Common myeloid progenitor, CD34-positive (primary cell): ENCODE results near the gene PSD2.

ENCODE experiments used
- CTCF ChIA-PET: fragments of 350-600 bp; sonication (Branson Sonifier 250); formaldehyde crosslinking; loops from one replicate; lab custom pipeline; 2021; ENCODE audit warnings: antibody characterized with exemption; lab: Charles Lee
- POLR2A ChIA-PET: fragments of 350-600 bp; sonication (Branson Sonifier 250); formaldehyde crosslinking; loops from one replicate; lab custom pipeline; 2021; ENCODE audit warnings: antibody characterized with exemption; lab: Charles Lee
- DNase-seq, 3 donors: peaks; one replicate each; pipeline versions ENCODE4 v3.0.0 to v3.0.0-alpha.2; 2013
- H3K27ac ChIP-seq, 2 experiments: 1 replicate in 1 of 2; 2 replicates in 1 of 2; pipeline ENCODE4 v1.7.0; 2013; ENCODE audit warnings: inconsistent platforms in 2 of 2, low read length in 2 of 2, mild to moderate bottlenecking in 2 of 2, low read depth in 1 of 2, moderate library complexity in 1 of 2; ENCODE audit not compliant: severe bottlenecking in 2 of 2, insufficient read depth in 1 of 2, poor library complexity in 1 of 2
- H3K27me3 ChIP-seq, 5 experiments: replicated peaks in 2 of 5; 1 replicate in 3 of 5; 2 replicates in 2 of 5; pipeline versions ENCODE4 v1.6.1 to v1.7.0; 2013; ENCODE audit warnings: low read length in 4 of 5, mild to moderate bottlenecking in 2 of 5, moderate library complexity in 2 of 5, inconsistent platforms in 1 of 5; ENCODE audit not compliant: insufficient read depth in 5 of 5, control insufficient read depth in 4 of 5
- H3K36me3 ChIP-seq, 4 experiments: 1 replicate in 2 of 4; 2 replicates in 2 of 4; pipeline versions ENCODE4 v1.6.1 to v1.7.0; 2013; ENCODE audit warnings: low read length in 3 of 4, control low read depth in 1 of 4, mild to moderate bottlenecking in 1 of 4; ENCODE audit not compliant: control insufficient read depth in 4 of 4, insufficient read depth in 4 of 4
- H3K4me1 ChIP-seq, 4 experiments: 1 replicate in 3 of 4; 2 replicates in 1 of 4; pipeline versions ENCODE4 v1.6.1 to v1.7.1; 2013; ENCODE audit warnings: low read length in 3 of 4, mild to moderate bottlenecking in 3 of 4, control low read depth in 1 of 4, inconsistent platforms in 1 of 4, moderate library complexity in 1 of 4; ENCODE audit not compliant: control insufficient read depth in 4 of 4, insufficient read depth in 4 of 4; ENCODE audit errors: control extremely low read depth in 1 of 4
- H3K4me3 ChIP-seq, 7 experiments: 1 replicate in 4 of 7; 2 replicates in 3 of 7; pipeline versions ENCODE4 v1.5.1 to v1.7.0; 2013; ENCODE audit warnings: mild to moderate bottlenecking in 7 of 7, low read length in 6 of 7, moderate library complexity in 6 of 7, inconsistent platforms in 2 of 7, low read depth in 2 of 7, control low read depth in 1 of 7; ENCODE audit not compliant: insufficient read depth in 4 of 7, control insufficient read depth in 1 of 7; ENCODE audit errors: extremely low read depth in 1 of 7
- H3K9me3 ChIP-seq, 5 experiments: 1 replicate in 4 of 5; 2 replicates in 1 of 5; pipeline versions ENCODE4 v1.6.1 to v1.7.1; 2013; ENCODE audit warnings: low read length in 4 of 5, mild to moderate bottlenecking in 2 of 5, inconsistent platforms in 1 of 5, low read depth in 1 of 5, moderate library complexity in 1 of 5; ENCODE audit not compliant: control insufficient read depth in 4 of 5, insufficient read depth in 2 of 5; ENCODE audit errors: control extremely low read depth in 1 of 5
- WGBS: methylation state at CpG from one replicate; pipeline ENCODE4 v1.1.5; 2013; ENCODE audit not compliant: insufficient coverage; 5-methylcytosine and 5-hydroxymethylcytosine counted together

Gene PSD2

GRCh38 chr5:139812323-139812722 is 16.7 kb downstream of the PSD2 start:
- Histone ChIP-seq H3K36me3 (no peaks in the 10 kb centered on the region), H3K27me3 (peaks cover 0 to 7% (median 0%) of the 10 kb centered on the region in 5 experiments), H3K4me1 (no peaks in the 10 kb centered on the region), H3K4me3 (no peak overlapping the region), H3K9me3 (no peaks in the 10 kb centered on the region), H3K27ac (no peak overlapping the region)
- no peak for DNase-seq
- ChIA-PET POLR2A (no interaction called here), CTCF (interaction anchor here (1.3 kb wide), 1 partner anchor 10 kb away, joined by 4 read pairs; no protein-coding TSS in a partner anchor)
- WGBS = 100% methylated on average over 2 of the region's 5 CpGs

GRCh38 chr5:139812836-139813805 is 17.5 kb downstream of the PSD2 start:
- Histone ChIP-seq H3K4me3 (no peak overlapping the region), H3K27ac (no peak overlapping the region), H3K36me3 (no peaks in the 10 kb centered on the region), H3K9me3 (peaks cover 0 to 4% (median 0%) of the 10 kb centered on the region in 5 experiments), H3K27me3 (peaks cover 0 to 7% (median 0%) of the 10 kb centered on the region in 5 experiments), H3K4me1 (no peaks in the 10 kb centered on the region)
- ChIA-PET CTCF (interaction anchor here (0.5 to 1.1 kb wide), 2 partner anchors 14 to 547 kb away, joined by 3 read pairs; partner anchors contain the start of gene SLC4A9), POLR2A (no interaction called here)
- DNase-seq = no peak
- 98% methylated on average over 21 of the region's 25 CpGs for whole genome bisulfite sequencing

DNA sequence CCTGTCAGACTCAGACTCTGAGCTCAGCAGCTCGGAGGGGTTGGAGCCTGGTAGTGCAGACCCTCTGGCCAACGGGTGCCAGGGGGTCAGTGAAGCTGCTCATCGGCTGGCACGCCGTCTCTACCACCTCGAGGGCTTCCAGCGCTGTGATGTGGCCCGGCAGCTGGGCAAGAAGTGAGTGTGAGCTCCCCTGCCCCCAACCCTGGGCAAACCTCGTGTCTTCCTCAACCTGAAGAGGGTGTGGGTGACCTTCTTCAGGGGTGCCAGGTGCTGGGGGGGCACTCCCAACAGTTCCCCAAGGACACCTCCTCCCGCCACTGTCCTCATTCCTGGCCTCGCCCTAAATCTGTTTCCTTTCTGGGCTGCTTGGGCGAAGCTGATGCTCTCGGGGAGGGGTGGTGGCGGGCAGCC is 18.6 kb downstream of the PSD2 start:
- Histone ChIP-seq H3K36me3 (no peaks in the 10 kb centered on the region), H3K27me3 (peaks cover 0 to 9% (median 0%) of the 10 kb centered on the region in 5 experiments), H3K4me1 (no peaks in the 10 kb centered on the region), H3K4me3 (no peak overlapping the region), H3K27ac (no peak overlapping the region), H3K9me3 (peaks cover 0 to 8% (median 4%) of the 10 kb centered on the region in 5 experiments)
- DNase-seq = no peak
- ChIA-PET POLR2A (no interaction called here), CTCF (interaction anchor here (0.6 kb wide), 1 partner anchor 11 kb away, joined by 3 read pairs; no protein-coding TSS in a partner anchor)
- WGBS = 97% methylated on average over 11 of the region's 14 CpGs

DNA sequence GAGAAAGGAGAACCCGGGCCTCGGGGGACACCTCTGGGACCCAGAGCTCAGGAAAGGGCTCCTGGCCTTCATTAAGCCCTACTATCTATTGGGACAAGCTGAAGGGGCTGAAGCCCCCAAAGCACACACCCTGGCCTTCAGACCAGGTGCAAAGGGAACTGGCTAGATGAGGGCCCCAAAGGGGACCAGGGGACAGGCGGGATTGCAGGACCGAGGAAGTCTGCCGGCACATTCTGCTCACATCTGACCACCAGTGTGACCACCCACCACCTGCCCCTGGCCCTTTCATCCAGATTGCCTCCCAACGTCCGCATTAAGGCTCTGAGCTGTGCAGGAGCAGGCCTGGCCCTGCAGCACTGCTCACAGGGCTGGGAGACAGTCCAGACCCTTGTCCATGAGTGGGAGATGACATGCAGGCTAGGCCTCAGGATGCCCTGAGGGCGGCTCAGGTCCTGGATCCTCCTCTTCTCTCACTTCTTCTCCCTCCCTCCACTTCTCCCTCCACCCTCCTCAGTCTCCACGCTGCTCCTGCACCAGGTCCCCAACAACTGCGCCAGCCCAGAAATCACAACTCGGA is 19.2 kb downstream of the PSD2 start:
- no peaks in the 10 kb centered on the region for H3K4me1 ChIP-seq
- 98% methylated on average over 9 of the region's 11 CpGs for WGBS
- no peak overlapping the region for H3K4me3 ChIP-seq
- ChIA-PET CTCF (no interaction called here), POLR2A (no interaction called here)
- no peaks in the 10 kb centered on the region for H3K36me3 ChIP-seq
- DNase-seq = no peak
- no peak overlapping the region for H3K27ac ChIP-seq
- H3K27me3 ChIP-seq = peaks cover 0 to 9% (median 0%) of the 10 kb centered on the region in 5 experiments
- peaks cover 0 to 10% (median 5%) of the 10 kb centered on the region in 5 experiments for H3K9me3 ChIP-seq

- peaks cover 0 to 14% (median 0%) of the 10 kb centered on the region in 5 experiments for H3K27me3 ChIP-seq
- H3K4me3 ChIP-seq = no peak overlapping the region
- no peaks in the 10 kb centered on the region for H3K36me3 ChIP-seq
- ChIA-PET POLR2A (no interaction called here), CTCF (interaction anchor here (0.6 to 1.9 kb wide), 2 partner anchors 30 to 319 kb away, joined by 3 to 6 read pairs; no protein-coding TSS in a partner anchor)
- DNase-seq = no peak
- no peak overlapping the region for H3K27ac ChIP-seq
- WGBS = 93% methylated on average over 12 of the region's 12 CpGs
- peaks cover 0 to 10% (median 5%) of the 10 kb centered on the region in 5 experiments for H3K9me3 ChIP-seq
- no peaks in the 10 kb centered on the region for H3K4me1 ChIP-seq
These were observed 21.0 kb downstream of the PSD2 start for GRCh38 chr5:139816566-139816965.

GRCh38 chr5:139817362-139817761 is 21.8 kb downstream of the PSD2 start:
- Histone ChIP-seq H3K9me3 (peaks cover 0 to 10% (median 5%) of the 10 kb centered on the region in 5 experiments), H3K4me1 (no peaks in the 10 kb centered on the region), H3K27ac (no peak overlapping the region), H3K36me3 (no peaks in the 10 kb centered on the region), H3K27me3 (peaks cover 0 to 16% (median 0%) of the 10 kb centered on the region in 5 experiments), H3K4me3 (no peak overlapping the region)
- no peak for DNase-seq
- POLR2A ChIA-PET = no interaction called here
- WGBS = 99% methylated on average over 8 of the region's 8 CpGs
- CTCF ChIA-PET = interaction anchor here (1.9 kb wide), 1 partner anchor 31 kb away, joined by 6 read pairs; no protein-coding TSS in a partner anchor
